ENCODE data around the gene HSPA12A. TPM values are rescaled to one million over a fixed set of nuclear protein-coding genes. Genes with fewer than 3 reads are reported as not detected.

The HSPA12A gene
- total and polyA plus RNA-seq, 2 of the 13 experiments (the other 11 are each of a cell fraction or from before 2014, with no cell fraction given) = 6.4 to 13.6 TPM

GRCh38 chr10:116791241-116791640 is 48.9 kb upstream of the HSPA12A start:
- ChIA-PET CTCF (ENCODE audit: low intra/inter-chr PET ratio, low total read pairs) (no interaction called here), POLR2A (no interaction called here)
- BruUV-seq (replicated peaks) = no TSS peak
- no peak overlapping the region for H3K4me3 ChIP-seq (replicated peaks in 1 of 3; ENCODE audit: insufficient read depth in 1 of 3, low read depth in 2 of 3, low read length in 3 of 3)
- H2AFZ ChIP-seq (ENCODE audit: low read length) = no peak overlapping the region
- no peaks in the 10 kb centered on the region for H3K79me2 ChIP-seq (ENCODE audit: insufficient read depth, low read length)
- peaks cover 14% of the 10 kb centered on the region for H3K4me1 ChIP-seq (ENCODE audit: insufficient read depth, low read length)
- H3K9me3 ChIP-seq (ENCODE audit: low read length) = no peaks in the 10 kb centered on the region
- FAIRE-seq = no peak
- no peak for ATAC-seq
- DNase-seq (ENCODE audit: low spot score) = no peak
- 67% methylated on average over 2 of the region's 2 CpGs for WGBS (ENCODE audit: low lambda C conversion rate)
- no peaks in the 10 kb centered on the region; a peak in 2 of 5 replicates for H3K27me3 ChIP-seq (ENCODE audit: control insufficient read depth in 1 of 2, insufficient read depth in 2 of 2, low read length in 2 of 2)
- no peak for TF ChIP-seq MTA3 (CRISPR knock-in tag; IDR thresholded peaks at IDR 0.05)
- no peak for TF ChIP-seq CERS6 (CRISPR knock-in tag; IDR thresholded peaks at IDR 0.05)
- no peak for TF ChIP-seq JUN (CRISPR knock-in tag; IDR thresholded peaks at IDR 0.05)
- no peak for TF ChIP-seq ERF (CRISPR knock-in tag; IDR thresholded peaks at IDR 0.05)
- TF ChIP-seq FOXC1 (CRISPR knock-in tag; IDR thresholded peaks at IDR 0.05; ENCODE audit: borderline replicate concordance) = no peak
- no peak for TF ChIP-seq ZNF441 (CRISPR knock-in tag; IDR thresholded peaks at IDR 0.05; ENCODE audit: borderline replicate concordance)
- TF ChIP-seq GRHL1 (CRISPR knock-in tag; conservative IDR thresholded peaks at IDR 0.05) = no peak
- no peak for TF ChIP-seq ZNF256 (CRISPR knock-in tag; conservative IDR thresholded peaks at IDR 0.05)
- no peak for TF ChIP-seq ZMYM4 (CRISPR knock-in tag; IDR thresholded peaks at IDR 0.05)
- no peak for TF ChIP-seq ZNF549 (CRISPR knock-in tag; IDR thresholded peaks at IDR 0.05)
- no peak for TF ChIP-seq CC2D1A (CRISPR knock-in tag; IDR thresholded peaks at IDR 0.05)
- no peak for TF ChIP-seq ZNF274 (CRISPR knock-in tag; IDR thresholded peaks at IDR 0.05)
- TF ChIP-seq ZNF746 (CRISPR knock-in tag; IDR thresholded peaks at IDR 0.05) = no peak
- no peak for TF ChIP-seq SP5 (CRISPR knock-in tag; IDR thresholded peaks at IDR 0.05; ENCODE audit: borderline replicate concordance, low read depth)
- no peak for TF ChIP-seq ZNF24 (IDR thresholded peaks at IDR 0.05)
- TF ChIP-seq SAFB2 (CRISPR knock-in tag; IDR thresholded peaks at IDR 0.05; ENCODE audit: borderline replicate concordance, low read depth) = no peak
- H3K36me3 ChIP-seq (replicated peaks in 1 of 2; ENCODE audit: control insufficient read depth in 1 of 2, insufficient read depth in 2 of 2, low read length in 2 of 2) = no peaks in the 10 kb centered on the region
- H3K4me2 ChIP-seq (ENCODE audit: low read depth, low read length) = no peak overlapping the region
- in situ Hi-C loops (cut with HindIII; ENCODE audit: extremely low pct_ligation_motif_present, low pct_unique_long_range_greater_than_20kb) (no loop called here), intact Hi-C loops (cut with micrococcal nuclease; ENCODE audit: unreplicated experiment) (no loop called here)
- no peak overlapping the region for H3K9ac ChIP-seq (ENCODE audit: insufficient read depth, low read depth, low read length)
- no peaks in the 10 kb centered on the region for H4K20me1 ChIP-seq (ENCODE audit: insufficient read depth, low read length)
- no peak overlapping the region for H3K27ac ChIP-seq (ENCODE audit: extremely low read length, insufficient read depth, low read length)
